ENCODE data around the gene ARHGAP44.

ARHGAP44 gene

GRCh38 chr17:12756786-12757185 is 32.5 kb upstream of the ARHGAP44 start:
- TF ChIP-seq CTCF (IDR thresholded peaks at IDR 0.05) (no peak), ZFX (IDR thresholded peaks at IDR 0.05; ENCODE audit: borderline replicate concordance) (no peak)
- H3K27ac ChIP-seq: no peak overlapping the region

GRCh38 chr17:12759090-12759489 is 30.2 kb upstream of the ARHGAP44 start:
- H3K27ac ChIP-seq: no peak overlapping the region
- no peak for TF ChIP-seq ZFX (IDR thresholded peaks at IDR 0.05; ENCODE audit: borderline replicate concordance)

- no peak for TF ChIP-seq ZFX (IDR thresholded peaks at IDR 0.05; ENCODE audit: borderline replicate concordance)
- no peak for TF ChIP-seq CTCF (IDR thresholded peaks at IDR 0.05)
- H3K27ac ChIP-seq: no peak overlapping the region
Measured at GRCh38 chr17:12765548-12765947, 23.8 kb upstream of the ARHGAP44 start.

- H3K27ac ChIP-seq: no peak overlapping the region
- no peak for TF ChIP-seq ZFX (IDR thresholded peaks at IDR 0.05; ENCODE audit: borderline replicate concordance)
Measured at GRCh38 chr17:12768255-12768654, 21.0 kb upstream of the ARHGAP44 start.

- H3K27ac ChIP-seq: no peak overlapping the region
- TF ChIP-seq CTCF (IDR thresholded peaks at IDR 0.05): no peak
- no peak for TF ChIP-seq ZFX (IDR thresholded peaks at IDR 0.05; ENCODE audit: borderline replicate concordance)
Measured at GRCh38 chr17:12769981-12770380, 19.3 kb upstream of the ARHGAP44 start.

- TF ChIP-seq ZFX (IDR thresholded peaks at IDR 0.05; ENCODE audit: borderline replicate concordance) (no peak), CTCF (IDR thresholded peaks at IDR 0.05) (no peak)
- H3K27ac ChIP-seq: no peak overlapping the region
Measured at GRCh38 chr17:12773153-12773552, 16.1 kb upstream of the ARHGAP44 start.

GRCh38 chr17:12789075-12789480 is 220 bp upstream of the ARHGAP44 start:
- no peak for TF ChIP-seq CTCF (IDR thresholded peaks at IDR 0.05)
- no peak for TF ChIP-seq ZFX (IDR thresholded peaks at IDR 0.05; ENCODE audit: borderline replicate concordance)

GRCh38 chr17:12790249-12791106 is 1.2 kb downstream of the ARHGAP44 start:
- H3K27ac ChIP-seq: no peak overlapping the region
- TF ChIP-seq ZFX (IDR thresholded peaks at IDR 0.05; ENCODE audit: borderline replicate concordance) (no peak), CTCF (IDR thresholded peaks at IDR 0.05) (no peak)

More at GRCh38 chr17:12789075-12789480, 220 bp upstream of the ARHGAP44 start:
- no peak overlapping the region for H3K27ac ChIP-seq

All from 22Rv1 (cell line).